H4 (cell line): ENCODE results near the gene HSPBP1. TPM values are rescaled to one million over a fixed set of nuclear protein-coding genes. Genes with fewer than 3 reads are reported as not detected.
A peak's percentile ranks its signal among the peaks of the same experiment; 100 is the strongest.
"Not testable (repeated sequence)": the region's sequence is repeated elsewhere in the genome, so short reads cannot be mapped to it uniquely, and the experiment has no call there.

Experiments used
- DNase-seq: peaks from one replicate; pipeline ENCODE4 v3.0.0-alpha.2; 2015; ENCODE audit warnings: low spot score
- total RNA-seq: library from RNA; depleted of rRNA; stranded (reverse); fragments of >200 nt; shearing (Covaris generic); gene quantifications from 2 replicates; pipeline ENCODE4 v1.2.3, GENCODE V29; 2014; rRNA removed

Gene HSPBP1
- total RNA-seq, result 57.7 and 65.2 TPM in 2 replicates

GRCh38 chr19:55279770-55280643 lies at the start of gene HSPBP1:
Gene HSPBP1, minus strand, starts transcription at chr19:55280110. Its CDS starts 502 bp downstream, at chr19:55279608.
- DNase-seq, result peak; percentile 99

DNA sequence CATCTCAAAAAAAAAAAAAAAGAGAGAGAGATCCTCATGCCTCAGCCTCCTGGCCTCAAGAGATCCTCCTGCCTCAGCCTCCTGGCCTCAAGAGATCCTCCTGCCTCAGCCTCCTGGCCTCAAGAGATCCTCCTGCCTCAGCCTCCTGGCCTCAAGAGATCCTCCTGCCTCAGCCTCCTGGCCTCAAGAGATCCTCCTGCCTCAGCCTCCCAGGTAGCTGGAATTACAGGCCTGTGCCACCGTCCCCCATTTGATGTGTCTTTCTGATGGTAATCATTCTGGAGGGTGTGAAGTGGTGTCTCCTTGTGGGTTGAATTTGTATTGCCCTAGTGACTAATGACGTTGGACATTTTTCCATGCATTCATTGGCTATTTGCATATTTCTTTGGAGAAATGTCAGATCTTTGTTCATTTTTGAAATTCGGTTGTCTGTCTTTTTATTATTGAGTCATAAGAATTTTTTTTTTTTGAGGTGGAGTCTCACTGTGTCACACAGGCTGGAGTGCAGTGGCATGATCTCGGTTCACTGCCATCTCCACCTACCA lies 48.9 kb upstream of the HSPBP1 start:
- DNase-seq, result not testable (repeated sequence)

DNA sequence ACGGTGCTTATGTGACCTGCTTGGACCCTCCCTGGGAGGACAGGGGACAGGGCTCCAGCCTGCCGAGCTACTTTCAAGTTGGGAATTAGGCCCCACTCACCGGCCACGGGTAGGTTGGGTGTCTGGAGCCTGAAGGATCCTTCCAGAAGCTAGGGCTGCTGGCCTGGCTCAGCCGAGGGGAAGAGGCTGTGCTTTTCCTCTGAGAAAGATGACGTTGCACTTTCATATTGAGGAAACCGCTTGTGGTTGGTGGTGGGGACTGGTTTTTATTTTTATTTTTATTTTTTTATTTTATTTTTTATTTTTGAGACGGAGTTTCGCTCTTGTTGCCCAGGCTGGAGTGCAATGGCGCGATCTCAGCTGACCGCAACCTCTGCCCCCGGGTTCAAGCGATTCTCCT lies 45.3 kb upstream of the HSPBP1 start, which contains the start of gene TMEM150B:
Gene TMEM150B, minus strand, starts transcription at position 170 of the 400 bp plus-strand sequence. CDS start 4,305 bp downstream, outside the sequence.
- no peak for DNase-seq

GRCh38 chr19:55324662-55325061 lies 44.8 kb upstream of the HSPBP1 start:
- no peak for DNase-seq

DNA sequence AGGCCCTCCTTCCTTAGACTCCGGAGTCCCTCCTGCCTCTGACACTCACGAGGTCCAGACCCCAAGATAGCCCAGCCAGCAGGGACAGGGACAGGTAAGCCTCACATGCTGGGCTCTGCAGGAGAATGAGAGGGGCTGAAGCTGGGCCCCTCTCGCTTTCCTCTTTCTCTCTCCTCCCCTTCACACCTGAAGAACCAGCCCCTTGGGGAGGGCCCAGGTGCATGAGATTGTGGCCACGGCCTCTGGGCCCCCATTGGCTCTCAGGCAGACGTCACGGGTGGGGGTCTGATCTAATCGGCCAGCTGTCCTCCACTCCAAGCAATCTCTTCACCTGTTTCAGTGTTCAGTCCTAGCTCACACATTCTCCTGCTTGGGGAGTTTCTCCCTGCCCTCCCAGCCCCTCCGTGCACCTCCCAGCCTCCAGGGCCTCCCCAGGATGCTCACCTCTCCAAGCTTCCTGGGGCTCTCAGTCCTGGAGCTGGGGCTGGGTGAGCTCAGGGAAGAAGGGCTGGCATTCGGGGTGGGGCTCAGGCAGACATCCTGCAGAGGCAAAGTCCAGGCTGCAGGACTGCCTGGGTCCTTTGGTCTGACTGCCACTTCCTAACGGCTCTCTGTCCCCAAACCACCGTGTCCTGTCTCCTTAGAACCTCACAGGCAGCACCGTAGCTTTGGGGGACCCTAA lies 42.4 kb upstream of the HSPBP1 start:
- no peak for DNase-seq

DNA sequence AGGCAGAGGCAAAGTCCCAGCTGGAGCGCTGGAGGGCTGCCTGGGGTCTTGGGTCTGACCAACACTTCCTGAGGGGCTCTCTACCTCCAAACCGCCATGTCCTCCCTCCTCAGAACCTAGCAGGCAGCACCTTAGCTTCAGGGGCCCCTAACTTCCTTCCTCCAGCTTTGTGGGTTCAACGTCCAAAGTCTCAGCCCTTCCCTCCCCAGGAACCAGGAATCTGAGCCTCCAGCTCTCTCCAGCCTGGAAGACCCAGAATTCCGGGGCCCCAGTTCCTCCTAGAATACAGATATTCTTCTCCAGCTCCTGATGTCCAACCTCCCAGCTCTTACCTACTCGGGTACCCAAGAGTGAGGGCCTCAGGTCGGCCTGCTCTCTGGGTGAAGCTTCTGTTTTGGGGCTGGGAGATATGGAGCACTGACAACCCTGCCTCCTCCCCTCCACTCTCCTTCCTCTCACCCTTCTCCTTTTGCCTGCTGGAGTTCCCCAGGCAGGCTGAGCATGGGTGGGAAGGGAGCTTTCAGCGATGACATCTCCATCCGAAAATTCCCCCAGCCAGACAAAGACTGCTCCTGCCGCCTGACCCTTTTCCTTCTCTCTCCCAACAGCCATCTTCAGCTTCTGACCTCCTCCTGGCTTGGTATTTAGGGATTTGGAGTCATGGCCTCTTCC lies 41.7 kb upstream of the HSPBP1 start:
- no peak for DNase-seq

GRCh38 chr19:55320844-55321419 lies 41.0 kb upstream of the HSPBP1 start:
- DNase-seq, result no peak

DNA sequence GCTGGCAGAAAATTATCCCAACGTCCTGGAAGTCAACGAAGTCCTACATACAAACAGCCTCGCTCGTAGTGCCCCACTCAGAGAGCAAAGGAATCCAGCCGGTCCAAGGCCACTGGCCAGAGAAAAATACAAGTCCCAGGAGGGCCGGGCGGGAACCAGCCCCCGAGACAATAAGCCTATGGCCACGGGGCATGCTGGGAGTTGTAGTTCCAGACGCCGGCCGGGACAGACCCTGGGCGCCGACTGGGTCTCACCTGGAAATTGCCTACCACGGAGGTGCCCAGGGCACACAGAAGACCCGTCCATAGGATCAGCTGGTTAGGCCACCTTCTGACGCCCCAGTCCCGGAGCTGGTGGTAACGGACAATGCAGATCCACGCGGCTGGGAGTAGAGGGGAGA lies 39.9 kb upstream of the HSPBP1 start:
- DNase-seq, result no peak

DNA sequence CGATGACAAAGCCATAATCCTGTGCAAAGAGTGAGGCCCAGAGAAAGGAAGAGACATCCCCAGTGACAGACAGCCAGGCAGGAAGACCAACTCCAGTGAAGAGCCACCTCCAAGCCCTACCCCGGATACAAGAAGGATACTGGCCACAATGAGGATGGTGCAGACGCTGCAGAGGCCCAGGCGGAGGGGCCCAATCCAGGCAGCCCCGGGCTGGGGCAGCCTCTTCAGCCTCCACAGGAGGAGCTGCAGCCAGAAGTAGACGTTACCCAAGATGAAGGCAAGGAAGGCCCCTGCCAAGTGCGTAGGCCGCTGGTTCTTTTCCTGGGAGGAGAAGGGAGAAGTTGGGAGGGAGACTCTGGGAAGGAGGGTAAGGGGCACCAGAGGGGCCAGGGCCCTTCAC lies 36.7 kb upstream of the HSPBP1 start:
- DNase-seq, result no peak

DNA sequence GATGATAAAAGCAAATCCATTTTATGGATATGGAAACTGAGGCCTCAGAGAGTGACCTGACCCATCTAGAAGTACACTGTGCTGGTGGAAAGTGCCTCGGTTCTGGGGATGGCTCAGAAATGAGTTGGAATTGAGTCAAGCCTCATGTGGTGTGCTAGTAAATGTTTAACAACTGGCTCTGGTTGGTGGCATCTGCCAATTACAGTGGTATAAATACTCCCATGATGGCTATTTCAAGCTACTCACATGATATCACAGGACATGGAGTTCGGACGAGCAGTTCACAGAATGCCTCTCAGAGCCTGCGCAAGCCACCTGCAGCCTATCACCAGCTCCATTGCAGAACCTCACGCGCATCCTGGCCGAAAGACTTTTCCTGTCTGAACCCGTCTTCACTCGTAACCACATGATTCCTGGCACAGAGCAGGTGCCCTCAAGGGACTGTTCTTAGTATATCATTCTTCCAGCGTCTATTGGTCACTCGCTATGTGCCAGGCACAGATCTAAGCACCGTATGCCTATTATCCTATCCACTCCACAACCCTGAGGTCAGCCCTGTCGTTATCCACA lies 36.1 kb upstream of the HSPBP1 start:
- DNase-seq, result no peak

DNA sequence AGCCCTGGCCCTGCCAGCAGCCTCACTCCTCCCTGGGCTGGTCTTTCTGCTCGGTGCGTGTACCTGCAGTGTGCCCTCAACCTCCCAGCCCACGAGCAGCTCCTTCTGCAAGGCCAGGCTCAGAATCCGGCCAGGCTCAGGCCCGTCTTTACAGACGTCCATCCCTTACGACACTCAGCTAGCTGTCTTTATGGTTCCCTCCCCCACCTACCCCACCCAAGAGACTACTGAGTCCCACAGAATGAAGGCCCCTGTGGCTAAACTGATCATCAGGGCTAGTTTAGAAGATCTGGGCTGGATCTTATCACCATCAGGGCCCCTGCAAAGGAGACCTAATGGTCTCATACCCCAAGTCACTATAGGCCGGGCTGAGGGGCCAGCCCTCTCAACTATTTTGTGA lies 34.5 kb upstream of the HSPBP1 start:
- no peak for DNase-seq

GRCh38 chr19:55312621-55313512 lies 33.0 kb upstream of the HSPBP1 start:
- DNase-seq, result peak; percentile 16

- no peak for DNase-seq
Observed at GRCh38 chr19:55311797-55312196, 31.9 kb upstream of the HSPBP1 start.

GRCh38 chr19:55311397-55311796 lies 31.5 kb upstream of the HSPBP1 start:
- no peak for DNase-seq

DNA sequence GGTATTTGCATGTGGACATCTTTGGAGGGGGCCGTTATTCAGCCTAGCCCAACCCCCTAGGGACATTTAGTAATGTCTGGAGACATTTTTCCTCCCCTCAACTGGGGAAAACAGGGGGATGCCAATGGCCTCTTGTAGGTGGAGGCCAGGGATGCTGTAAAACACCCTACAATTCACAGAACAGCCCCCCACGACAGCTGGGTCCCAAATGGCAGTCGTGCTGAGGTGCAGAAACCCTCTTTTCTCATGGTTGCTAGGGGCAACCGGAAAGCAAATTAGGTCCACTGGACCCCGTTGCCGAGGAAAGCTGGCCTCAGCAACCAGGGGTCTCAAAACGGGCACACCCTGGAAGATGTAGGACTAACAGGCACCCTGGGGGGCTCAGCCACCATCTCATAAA lies 30.6 kb upstream of the HSPBP1 start:
- no peak for DNase-seq

GRCh38 chr19:55309448-55309847 lies 29.5 kb upstream of the HSPBP1 start:
- DNase-seq, result no peak

GRCh38 chr19:55308281-55308680 lies 28.4 kb upstream of the HSPBP1 start:
- DNase-seq, result no peak

DNA sequence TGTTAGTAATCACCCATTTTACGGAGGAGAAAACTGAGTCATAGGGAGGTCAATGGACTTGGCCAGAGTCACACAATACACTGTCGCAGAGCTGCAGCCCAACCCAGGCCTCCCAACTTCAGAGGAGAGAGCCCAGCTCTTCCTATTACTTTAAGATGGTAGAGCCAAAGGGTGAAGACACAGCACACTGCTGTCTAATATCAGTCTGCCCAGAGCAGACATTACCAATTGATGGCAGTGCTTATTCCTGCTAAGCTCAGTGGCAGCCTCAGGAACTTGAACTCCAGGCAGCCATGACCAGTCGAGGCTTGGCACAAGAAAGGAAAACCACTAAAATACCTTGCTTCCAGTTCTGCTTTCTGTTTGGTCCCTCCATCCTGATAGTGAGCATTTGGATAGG lies 26.8 kb upstream of the HSPBP1 start:
- no peak for DNase-seq

DNA sequence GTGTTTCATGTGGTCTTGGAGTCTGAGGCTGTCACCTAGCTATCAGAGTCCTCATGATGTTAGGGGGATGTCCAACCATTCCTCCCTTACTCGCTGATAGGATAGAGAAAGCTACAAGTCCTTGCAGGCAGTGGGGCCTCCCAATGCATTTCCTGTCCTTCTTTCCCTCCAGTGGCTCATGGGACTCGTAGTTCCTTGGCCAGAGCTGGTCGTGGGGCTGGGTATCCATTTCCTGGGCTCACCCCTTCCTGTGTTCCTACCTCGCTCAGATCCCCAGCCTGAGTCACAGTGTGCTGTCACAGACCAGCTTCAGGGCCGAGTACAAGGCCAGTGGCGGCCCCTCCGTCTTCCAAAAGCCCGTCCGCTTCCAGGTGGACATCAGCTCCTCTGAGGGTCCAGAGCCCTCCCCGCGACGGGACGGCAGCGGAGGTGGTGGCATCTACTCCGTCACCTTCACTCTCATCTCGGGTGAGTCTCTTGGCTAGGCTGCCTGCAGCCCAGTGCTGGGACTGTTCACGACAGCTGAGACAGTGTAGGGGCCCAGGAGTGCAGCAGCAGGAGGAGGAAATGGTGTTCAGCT lies 26.2 kb upstream of the HSPBP1 start:
- DNase-seq, result no peak

- DNase-seq, result no peak
Observed at GRCh38 chr19:55305491-55305890, 25.6 kb upstream of the HSPBP1 start.
